ENCODE data around the gene E2F1. TPM values are rescaled to one million over a fixed set of nuclear protein-coding genes. Genes with fewer than 3 reads are reported as not detected.
A peak's percentile ranks its signal among the peaks of the same experiment; 100 is the strongest.

Gene E2F1
- total RNA-seq, 1 donor from 2014 or later: 66.0 TPM

DNA sequence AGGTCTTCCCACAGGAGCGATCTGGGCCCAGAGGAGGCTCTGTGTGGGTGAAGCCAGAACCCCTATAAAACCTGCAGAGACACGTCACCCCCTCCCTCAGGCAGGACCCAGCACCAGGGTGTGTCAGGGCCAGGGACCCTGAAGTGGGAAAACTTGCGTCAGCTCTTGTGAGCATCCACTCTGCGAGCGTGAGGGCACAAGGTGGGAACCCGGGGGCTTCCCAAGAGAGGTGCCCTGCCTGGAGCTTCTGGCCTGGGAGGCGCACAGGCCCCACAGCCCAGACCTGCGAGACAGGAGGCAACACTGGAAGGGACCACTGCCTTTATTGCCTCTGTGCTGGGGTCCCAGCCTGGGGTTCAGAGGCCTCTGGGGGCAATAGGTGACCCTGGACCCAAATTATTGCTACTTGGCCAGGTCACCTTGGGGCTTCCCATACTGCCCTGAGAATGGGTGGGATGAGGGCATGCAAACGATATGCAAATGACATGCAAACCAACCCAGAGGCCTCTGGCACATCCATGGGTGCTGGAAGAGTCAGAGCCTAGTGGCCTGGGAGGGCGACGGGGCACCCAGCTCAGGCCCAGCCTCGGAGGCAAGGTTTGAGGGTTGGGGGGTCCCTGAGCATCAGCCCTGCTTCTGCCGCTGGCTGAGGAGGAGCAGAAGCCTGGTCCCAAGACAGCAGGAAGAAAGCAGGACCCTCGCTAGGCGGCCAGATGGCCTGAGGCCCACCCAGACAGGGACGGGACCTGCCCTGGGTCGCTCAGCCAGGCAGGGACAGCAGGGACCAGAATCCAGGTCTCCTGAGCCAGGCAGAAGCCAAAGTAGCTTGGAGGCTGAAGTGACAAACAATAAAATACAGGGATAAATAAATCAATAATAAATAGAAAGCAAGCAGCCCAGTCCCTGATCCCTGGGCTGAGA lies 29.1 kb downstream of the E2F1 start:
- peak; percentile 30 for DNase-seq
- Mint-ChIP-seq H3K9me3 (ENCODE audit: unreplicated experiment) (peaks cover 15% of the 10 kb centered on the region), H3K36me3 (ENCODE audit: unreplicated experiment) (no peaks in the 10 kb centered on the region), H3K4me3 (ENCODE audit: unreplicated experiment) (peak overlapping the region; percentile 30), H3K27ac (ENCODE audit: unreplicated experiment) (no peak overlapping the region), H3K27me3 (ENCODE audit: unreplicated experiment) (peaks cover 6% of the 10 kb centered on the region), H3K4me1 (ENCODE audit: low read depth, unreplicated experiment) (peaks cover 19% of the 10 kb centered on the region)
- TF ChIP-seq, protein P1, sequence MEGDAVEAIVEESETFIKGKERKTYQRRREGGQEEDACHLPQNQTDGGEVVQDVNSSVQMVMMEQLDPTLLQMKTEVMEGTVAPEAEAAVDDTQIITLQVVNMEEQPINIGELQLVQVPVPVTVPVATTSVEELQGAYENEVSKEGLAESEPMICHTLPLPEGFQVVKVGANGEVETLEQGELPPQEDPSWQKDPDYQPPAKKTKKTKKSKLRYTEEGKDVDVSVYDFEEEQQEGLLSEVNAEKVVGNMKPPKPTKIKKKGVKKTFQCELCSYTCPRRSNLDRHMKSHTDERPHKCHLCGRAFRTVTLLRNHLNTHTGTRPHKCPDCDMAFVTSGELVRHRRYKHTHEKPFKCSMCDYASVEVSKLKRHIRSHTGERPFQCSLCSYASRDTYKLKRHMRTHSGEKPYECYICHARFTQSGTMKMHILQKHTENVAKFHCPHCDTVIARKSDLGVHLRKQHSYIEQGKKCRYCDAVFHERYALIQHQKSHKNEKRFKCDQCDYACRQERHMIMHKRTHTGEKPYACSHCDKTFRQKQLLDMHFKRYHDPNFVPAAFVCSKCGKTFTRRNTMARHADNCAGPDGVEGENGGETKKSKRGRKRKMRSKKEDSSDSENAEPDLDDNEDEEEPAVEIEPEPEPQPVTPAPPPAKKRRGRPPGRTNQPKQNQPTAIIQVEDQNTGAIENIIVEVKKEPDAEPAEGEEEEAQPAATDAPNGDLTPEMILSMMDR (IDR thresholded peaks at IDR 0.05; ENCODE audit: partially characterized antibody, unreplicated experiment): no peak

DNA sequence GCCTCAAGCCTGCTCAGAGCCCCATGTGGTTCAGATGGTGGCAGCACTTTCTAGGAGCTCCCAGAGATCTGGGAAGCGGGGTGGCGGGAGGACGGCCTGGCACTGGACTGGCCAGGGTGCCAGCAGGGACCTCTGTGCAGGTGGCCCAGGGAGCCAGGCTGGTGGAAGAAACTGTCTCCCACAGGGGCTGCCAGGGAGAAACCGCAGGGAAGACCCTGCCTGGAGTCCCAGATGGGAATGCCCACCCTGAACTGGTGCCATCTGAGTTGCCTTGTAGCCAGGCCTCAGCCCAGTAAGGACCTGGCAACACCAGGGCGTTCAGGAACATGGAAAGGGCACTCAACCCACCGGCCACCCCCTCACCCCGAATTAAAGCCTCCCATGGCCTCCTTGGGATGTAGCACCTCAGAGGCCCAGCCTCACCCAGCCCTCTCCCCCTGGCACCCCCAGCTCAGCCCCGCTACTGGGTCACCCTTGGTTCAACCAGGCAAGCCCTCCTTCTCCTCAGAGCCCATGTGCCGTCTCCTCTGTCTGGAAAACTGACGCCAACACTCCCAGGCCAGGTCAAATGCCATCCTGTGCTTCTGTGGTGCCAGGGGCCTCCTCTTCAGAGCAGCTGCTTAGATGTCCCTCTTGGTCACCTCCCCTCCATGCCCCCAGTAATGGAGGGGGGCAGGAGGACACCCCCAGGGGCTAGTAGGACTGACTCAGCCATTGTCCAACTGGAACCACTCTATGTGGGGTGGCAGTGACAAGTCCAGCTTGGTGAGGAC lies 30.0 kb downstream of the E2F1 start:
- peaks cover 20% of the 10 kb centered on the region for H3K9me3 Mint-ChIP-seq (ENCODE audit: unreplicated experiment)
- peaks cover 27% of the 10 kb centered on the region for H3K4me1 Mint-ChIP-seq (ENCODE audit: low read depth, unreplicated experiment)
- peaks cover 9% of the 10 kb centered on the region for H3K27me3 Mint-ChIP-seq (ENCODE audit: unreplicated experiment)
- TF ChIP-seq, protein P1 (IDR thresholded peaks at IDR 0.05; ENCODE audit: partially characterized antibody, unreplicated experiment): no peak
- H3K27ac Mint-ChIP-seq (ENCODE audit: unreplicated experiment): no peak overlapping the region
- peak; percentile 11 for DNase-seq
- no peaks in the 10 kb centered on the region for H3K36me3 Mint-ChIP-seq (ENCODE audit: unreplicated experiment)
- no peak overlapping the region for H3K4me3 Mint-ChIP-seq (ENCODE audit: unreplicated experiment)

DNA sequence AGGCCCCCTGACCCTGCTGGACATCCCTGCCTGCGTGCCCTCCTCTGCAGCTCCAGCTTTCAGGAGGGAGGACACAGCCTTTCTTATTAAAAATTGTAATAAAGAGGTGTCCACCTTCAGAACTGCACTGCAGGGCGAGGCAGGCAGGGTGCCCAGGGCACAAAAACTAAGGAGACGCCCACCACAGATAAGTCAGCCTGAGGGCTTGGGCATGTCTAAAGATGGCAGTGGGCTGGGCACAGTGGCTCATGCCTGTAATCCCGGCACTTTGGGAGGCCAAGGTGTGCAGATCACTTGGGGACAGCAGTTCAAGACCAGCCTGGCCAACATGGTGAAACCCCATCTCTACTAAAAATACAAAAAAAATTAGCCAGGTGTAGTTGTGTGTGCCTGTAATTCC lies 31.0 kb downstream of the E2F1 start:
- H3K9me3 Mint-ChIP-seq (ENCODE audit: unreplicated experiment): peaks cover 23% of the 10 kb centered on the region
- peaks cover 14% of the 10 kb centered on the region for H3K27me3 Mint-ChIP-seq (ENCODE audit: unreplicated experiment)
- H3K4me1 Mint-ChIP-seq (ENCODE audit: low read depth, unreplicated experiment): peaks cover 35% of the 10 kb centered on the region
- H3K4me3 Mint-ChIP-seq (ENCODE audit: unreplicated experiment): no peak overlapping the region
- H3K36me3 Mint-ChIP-seq (ENCODE audit: unreplicated experiment): no peaks in the 10 kb centered on the region
- no peak for DNase-seq
- TF ChIP-seq, protein P1 (IDR thresholded peaks at IDR 0.05; ENCODE audit: partially characterized antibody, unreplicated experiment): no peak
- H3K27ac Mint-ChIP-seq (ENCODE audit: unreplicated experiment): peak overlapping the region; percentile 4

DNA sequence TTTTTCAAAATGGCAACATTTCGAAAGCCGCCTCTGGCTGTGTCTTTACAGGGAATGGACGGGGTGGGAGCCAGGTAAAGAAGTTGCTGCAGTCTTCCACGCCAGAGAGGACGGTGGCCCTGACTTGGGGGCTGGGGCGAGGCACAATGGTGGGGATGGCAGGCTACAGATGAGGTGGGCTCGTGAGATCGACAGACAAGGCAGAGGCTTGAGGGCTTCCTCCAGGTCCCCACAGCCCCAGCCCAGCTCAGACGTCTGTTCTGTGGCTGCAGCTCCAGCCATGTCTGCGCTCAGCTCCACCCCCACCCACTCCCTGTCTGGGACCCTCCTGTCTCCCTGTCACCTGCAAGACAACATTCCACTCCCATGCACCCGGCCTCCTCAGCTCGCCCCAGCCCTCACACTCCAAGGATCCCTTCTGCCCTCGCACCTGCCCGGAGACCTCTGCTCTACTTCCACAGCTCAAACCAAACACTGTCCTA lies 31.5 kb downstream of the E2F1 start:
- Mint-ChIP-seq H3K4me1 (ENCODE audit: low read depth, unreplicated experiment) (peaks cover 40% of the 10 kb centered on the region), H3K27me3 (ENCODE audit: unreplicated experiment) (peaks cover 14% of the 10 kb centered on the region), H3K9me3 (ENCODE audit: unreplicated experiment) (peaks cover 24% of the 10 kb centered on the region), H3K4me3 (ENCODE audit: unreplicated experiment) (no peak overlapping the region), H3K36me3 (ENCODE audit: unreplicated experiment) (no peaks in the 10 kb centered on the region), H3K27ac (ENCODE audit: unreplicated experiment) (peak overlapping the region; percentile 4)
- TF ChIP-seq, protein P1 (IDR thresholded peaks at IDR 0.05; ENCODE audit: partially characterized antibody, unreplicated experiment): no peak
- DNase-seq: no peak

All from glutamatergic neuron (in vitro differentiated cells).